ENCODE results near the gene PI4KB.
"Not testable (repeated sequence)": the region's sequence is repeated elsewhere in the genome, so short reads cannot be mapped to it uniquely, and the experiment has no call there.

The PI4KB gene

GRCh38 chr1:151281225-151281968, 45.8 kb downstream of the PI4KB start:
- DNase-seq (ENCODE audit: low read depth), result peak; percentile 96

GRCh38 chr1:151277249-151277648, 50.0 kb downstream of the PI4KB start:
- no peak for DNase-seq (ENCODE audit: low read depth)

- not testable (repeated sequence) for DNase-seq (ENCODE audit: low read depth)
Observed at GRCh38 chr1:151275341-151275740, 51.9 kb downstream of the PI4KB start.

GRCh38 chr1:151273924-151274466, 53.2 kb downstream of the PI4KB start:
- DNase-seq (ENCODE audit: low read depth), result no peak

- no peak for DNase-seq (ENCODE audit: low read depth)
Observed at GRCh38 chr1:151267760-151268159, 59.5 kb downstream of the PI4KB start.

GRCh38 chr1:151266821-151267220, 60.4 kb downstream of the PI4KB start:
- no peak for DNase-seq (ENCODE audit: low read depth)

- no peak for DNase-seq (ENCODE audit: low read depth)
Observed at GRCh38 chr1:151266315-151266714, 60.9 kb downstream of the PI4KB start.

GRCh38 chr1:151265446-151266236, 61.6 kb downstream of the PI4KB start:
- no peak for DNase-seq (ENCODE audit: low read depth)

GRCh38 chr1:151259351-151259750, 67.9 kb downstream of the PI4KB start:
- DNase-seq (ENCODE audit: low read depth), result no peak

- DNase-seq (ENCODE audit: low read depth), result no peak
Observed at GRCh38 chr1:151255381-151255780, 71.8 kb downstream of the PI4KB start.

GRCh38 chr1:151254217-151255213, 72.7 kb downstream of the PI4KB start, which contains the start of gene PSMD4:
Gene PSMD4, plus strand, starts transcription at chr1:151254734. Its CDS starts 49 bp downstream, at chr1:151254783.
- peak; percentile 94 for DNase-seq (ENCODE audit: low read depth)

GRCh38 chr1:151251656-151252470, 75.4 kb downstream of the PI4KB start:
- peak; percentile 52 for DNase-seq (ENCODE audit: low read depth)

GRCh38 chr1:151246786-151247185, 80.4 kb downstream of the PI4KB start:
- DNase-seq (ENCODE audit: low read depth), result no peak

- DNase-seq (ENCODE audit: low read depth), result no peak
Observed at GRCh38 chr1:151243683-151244216, 83.5 kb downstream of the PI4KB start.

- DNase-seq (ENCODE audit: low read depth), result no peak
Observed at GRCh38 chr1:151242442-151242841, 84.8 kb downstream of the PI4KB start.

All from CMK (cell line).